Measurements from ENCODE around the gene LRP6.

LRP6 gene

DNA sequence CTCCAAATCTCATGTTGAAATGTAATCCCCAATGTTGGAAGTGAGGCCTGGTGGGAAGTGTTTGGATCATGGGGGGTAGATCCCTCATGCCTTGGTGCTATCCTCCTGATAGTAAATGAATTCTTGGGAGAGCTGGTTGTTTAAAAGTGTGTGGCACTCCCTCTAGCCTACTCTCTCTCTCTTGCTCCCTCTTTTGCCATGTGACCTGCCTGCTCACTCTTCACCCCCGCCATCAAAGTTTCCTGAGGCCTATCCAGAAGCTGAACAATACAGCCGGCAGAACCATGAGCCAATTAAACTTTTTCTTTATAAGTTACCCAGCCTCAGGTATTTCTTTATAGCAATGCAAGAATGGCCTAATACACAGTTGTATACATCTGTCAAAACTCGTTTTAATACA is 133.6 kb downstream of the LRP6 start:
- no peaks in the 10 kb centered on the region for H3F3A ChIP-seq (ENCODE audit: control insufficient read depth, insufficient read depth)
- H3K9me2 ChIP-seq (replicated peaks; ENCODE audit: control insufficient read depth, low read length): no peaks in the 10 kb centered on the region
- TF ChIP-seq, protein P1, sequence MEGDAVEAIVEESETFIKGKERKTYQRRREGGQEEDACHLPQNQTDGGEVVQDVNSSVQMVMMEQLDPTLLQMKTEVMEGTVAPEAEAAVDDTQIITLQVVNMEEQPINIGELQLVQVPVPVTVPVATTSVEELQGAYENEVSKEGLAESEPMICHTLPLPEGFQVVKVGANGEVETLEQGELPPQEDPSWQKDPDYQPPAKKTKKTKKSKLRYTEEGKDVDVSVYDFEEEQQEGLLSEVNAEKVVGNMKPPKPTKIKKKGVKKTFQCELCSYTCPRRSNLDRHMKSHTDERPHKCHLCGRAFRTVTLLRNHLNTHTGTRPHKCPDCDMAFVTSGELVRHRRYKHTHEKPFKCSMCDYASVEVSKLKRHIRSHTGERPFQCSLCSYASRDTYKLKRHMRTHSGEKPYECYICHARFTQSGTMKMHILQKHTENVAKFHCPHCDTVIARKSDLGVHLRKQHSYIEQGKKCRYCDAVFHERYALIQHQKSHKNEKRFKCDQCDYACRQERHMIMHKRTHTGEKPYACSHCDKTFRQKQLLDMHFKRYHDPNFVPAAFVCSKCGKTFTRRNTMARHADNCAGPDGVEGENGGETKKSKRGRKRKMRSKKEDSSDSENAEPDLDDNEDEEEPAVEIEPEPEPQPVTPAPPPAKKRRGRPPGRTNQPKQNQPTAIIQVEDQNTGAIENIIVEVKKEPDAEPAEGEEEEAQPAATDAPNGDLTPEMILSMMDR (IDR thresholded peaks at IDR 0.05; ENCODE audit: low read depth, low read length, poor library complexity, severe bottlenecking): no peak
- TF ChIP-seq EZH2phosphoT487 (IDR thresholded peaks at IDR 0.05; ENCODE audit: borderline replicate concordance, low read length): no peak
- no peak overlapping the region for H3K27ac ChIP-seq (ENCODE audit: low read depth, low read length)
- no peak overlapping the region for H3K4me2 ChIP-seq (ENCODE audit: low read length)
- no peaks in the 10 kb centered on the region for H3K4me1 ChIP-seq (ENCODE audit: control insufficient read depth, low read length)
- no peak overlapping the region for H3K4me3 ChIP-seq (ENCODE audit: low read length)
- H3K36me3 ChIP-seq (ENCODE audit: control insufficient read depth, low read length): peaks cover 10% of the 10 kb centered on the region
- H3K9me3 ChIP-seq (ENCODE audit: control insufficient read depth, insufficient read depth, low read length): no peaks in the 10 kb centered on the region
- no peaks in the 10 kb centered on the region for H4K20me1 ChIP-seq (ENCODE audit: control insufficient read depth, insufficient read depth, low read depth, low read length)
- H3K79me2 ChIP-seq (ENCODE audit: control insufficient read depth, low read length): no peaks in the 10 kb centered on the region
- H3K27me3 ChIP-seq (ENCODE audit: control insufficient read depth, low read length): no peaks in the 10 kb centered on the region

DNA sequence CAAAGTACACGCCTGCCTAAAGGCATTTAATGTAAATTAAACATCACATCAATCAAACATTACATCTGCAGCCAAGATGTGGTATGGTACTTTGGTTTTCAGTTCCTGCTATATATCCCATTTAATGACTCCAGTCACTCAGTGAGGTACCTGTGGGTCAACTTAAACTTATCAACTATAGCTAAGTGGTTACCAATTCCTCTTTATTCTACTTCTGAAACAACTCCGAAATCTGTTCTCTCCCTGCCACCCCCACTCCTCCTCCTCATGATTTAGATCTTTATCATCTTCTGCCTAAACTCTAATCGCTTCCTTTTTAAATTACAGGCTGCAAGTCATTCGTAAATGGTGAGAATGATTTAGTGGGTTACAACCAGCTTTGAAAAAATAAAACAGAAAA is 138.2 kb downstream of the LRP6 start:
- Histone ChIP-seq H3K36me3 (ENCODE audit: control insufficient read depth, low read length) (peaks cover 25% of the 10 kb centered on the region), H3K9me2 (replicated peaks; ENCODE audit: control insufficient read depth, low read length) (no peaks in the 10 kb centered on the region), H3K27ac (ENCODE audit: low read depth, low read length) (no peak overlapping the region), H3K4me2 (ENCODE audit: low read length) (no peak overlapping the region), H3K27me3 (ENCODE audit: control insufficient read depth, low read length) (no peaks in the 10 kb centered on the region), H3K4me1 (ENCODE audit: control insufficient read depth, low read length) (no peaks in the 10 kb centered on the region), H3K79me2 (ENCODE audit: control insufficient read depth, low read length) (no peaks in the 10 kb centered on the region), H3K4me3 (ENCODE audit: low read length) (no peak overlapping the region), H4K20me1 (ENCODE audit: control insufficient read depth, insufficient read depth, low read depth, low read length) (no peaks in the 10 kb centered on the region), H3K9me3 (ENCODE audit: control insufficient read depth, insufficient read depth, low read length) (no peaks in the 10 kb centered on the region), H3F3A (ENCODE audit: control insufficient read depth, insufficient read depth) (no peaks in the 10 kb centered on the region)
- TF ChIP-seq EZH2phosphoT487 (IDR thresholded peaks at IDR 0.05; ENCODE audit: borderline replicate concordance, low read length): no peak
- TF ChIP-seq, protein P1 (IDR thresholded peaks at IDR 0.05; ENCODE audit: low read depth, low read length, poor library complexity, severe bottlenecking): no peak

DNA sequence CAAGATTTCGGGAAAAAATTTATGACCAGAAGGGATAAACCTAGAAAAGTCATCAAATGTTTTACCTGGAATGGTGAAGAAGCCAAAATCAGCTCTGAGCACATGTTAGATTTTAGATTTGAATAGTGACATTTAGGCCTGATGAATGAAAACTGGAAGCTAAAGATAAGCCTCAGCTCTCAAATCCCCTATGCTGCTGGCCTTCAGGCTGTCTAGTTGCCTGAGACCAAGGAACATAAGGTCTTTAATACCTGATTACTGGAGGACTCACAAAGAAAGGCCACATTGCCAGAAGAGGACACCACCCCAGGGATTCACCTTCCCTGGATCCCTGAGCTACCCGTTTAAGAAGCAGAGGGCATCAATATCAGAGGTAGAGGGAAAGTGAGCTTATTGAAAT is 139.5 kb downstream of the LRP6 start:
- Histone ChIP-seq H3K9me2 (replicated peaks; ENCODE audit: control insufficient read depth, low read length) (no peaks in the 10 kb centered on the region), H3K4me2 (ENCODE audit: low read length) (no peak overlapping the region), H3K27me3 (ENCODE audit: control insufficient read depth, low read length) (no peaks in the 10 kb centered on the region), H3K9me3 (ENCODE audit: control insufficient read depth, insufficient read depth, low read length) (no peaks in the 10 kb centered on the region), H4K20me1 (ENCODE audit: control insufficient read depth, insufficient read depth, low read depth, low read length) (no peaks in the 10 kb centered on the region), H3K79me2 (ENCODE audit: control insufficient read depth, low read length) (no peaks in the 10 kb centered on the region), H3K4me3 (ENCODE audit: low read length) (no peak overlapping the region), H3F3A (ENCODE audit: control insufficient read depth, insufficient read depth) (no peaks in the 10 kb centered on the region), H3K36me3 (ENCODE audit: control insufficient read depth, low read length) (peaks cover 25% of the 10 kb centered on the region), H3K4me1 (ENCODE audit: control insufficient read depth, low read length) (no peaks in the 10 kb centered on the region), H3K27ac (ENCODE audit: low read depth, low read length) (no peak overlapping the region)
- TF ChIP-seq, protein P1 (IDR thresholded peaks at IDR 0.05; ENCODE audit: low read depth, low read length, poor library complexity, severe bottlenecking): no peak
- no peak for TF ChIP-seq EZH2phosphoT487 (IDR thresholded peaks at IDR 0.05; ENCODE audit: borderline replicate concordance, low read length)

DNA sequence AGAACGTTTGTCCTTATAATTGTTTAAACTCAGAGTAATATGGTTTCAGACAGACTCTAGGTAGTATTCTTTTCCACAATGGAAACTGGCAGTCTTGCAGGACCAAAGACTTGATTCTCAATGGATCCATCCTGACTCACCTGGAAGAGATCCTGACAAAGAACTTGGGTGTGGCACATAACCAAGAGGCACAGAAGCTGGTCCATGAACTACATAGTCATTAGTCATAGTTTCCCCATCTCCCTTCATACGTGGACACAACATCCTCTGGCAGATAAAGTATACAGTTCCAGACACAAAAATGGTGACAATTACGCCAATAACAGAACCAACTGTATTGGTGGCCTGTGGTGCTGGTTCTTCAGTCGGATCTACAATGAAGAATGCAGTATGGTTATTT is 140.3 kb downstream of the LRP6 start:
- H3K27me3 ChIP-seq (ENCODE audit: control insufficient read depth, low read length): no peaks in the 10 kb centered on the region
- H3K4me2 ChIP-seq (ENCODE audit: low read length): no peak overlapping the region
- no peak overlapping the region for H3K27ac ChIP-seq (ENCODE audit: low read depth, low read length)
- TF ChIP-seq, protein P1 (IDR thresholded peaks at IDR 0.05; ENCODE audit: low read depth, low read length, poor library complexity, severe bottlenecking): no peak
- no peak for TF ChIP-seq EZH2phosphoT487 (IDR thresholded peaks at IDR 0.05; ENCODE audit: borderline replicate concordance, low read length)
- H4K20me1 ChIP-seq (ENCODE audit: control insufficient read depth, insufficient read depth, low read depth, low read length): no peaks in the 10 kb centered on the region
- H3K9me2 ChIP-seq (replicated peaks; ENCODE audit: control insufficient read depth, low read length): no peaks in the 10 kb centered on the region
- no peaks in the 10 kb centered on the region for H3K4me1 ChIP-seq (ENCODE audit: control insufficient read depth, low read length)
- peaks cover 22% of the 10 kb centered on the region for H3K36me3 ChIP-seq (ENCODE audit: control insufficient read depth, low read length)
- no peaks in the 10 kb centered on the region for H3K9me3 ChIP-seq (ENCODE audit: control insufficient read depth, insufficient read depth, low read length)
- no peaks in the 10 kb centered on the region for H3K79me2 ChIP-seq (ENCODE audit: control insufficient read depth, low read length)
- H3F3A ChIP-seq (ENCODE audit: control insufficient read depth, insufficient read depth): no peaks in the 10 kb centered on the region
- H3K4me3 ChIP-seq (ENCODE audit: low read length): no peak overlapping the region
